ENCODE results near the gene SLC35B3.

DNA sequence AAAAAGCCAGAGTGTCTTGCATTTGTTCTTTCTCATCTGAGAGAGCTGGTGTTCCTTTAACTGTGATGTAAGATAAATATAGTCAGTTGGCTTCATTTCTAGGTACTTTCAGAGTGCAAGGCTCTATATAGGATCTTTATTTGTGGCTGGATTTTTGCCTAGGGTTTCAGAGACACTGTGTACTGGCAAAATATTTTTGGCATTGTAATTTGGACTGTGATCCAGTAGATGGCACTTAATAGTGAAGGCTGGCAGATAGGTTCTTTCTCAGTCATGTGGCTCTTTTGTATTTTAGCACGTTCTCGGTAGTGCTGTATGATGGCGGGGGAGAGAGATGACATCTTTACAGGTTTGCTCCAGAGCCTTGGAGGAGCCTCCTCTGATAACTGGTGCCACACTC, 26.8 kb upstream of the SLC35B3 start:
- TF ChIP-seq, protein P1, sequence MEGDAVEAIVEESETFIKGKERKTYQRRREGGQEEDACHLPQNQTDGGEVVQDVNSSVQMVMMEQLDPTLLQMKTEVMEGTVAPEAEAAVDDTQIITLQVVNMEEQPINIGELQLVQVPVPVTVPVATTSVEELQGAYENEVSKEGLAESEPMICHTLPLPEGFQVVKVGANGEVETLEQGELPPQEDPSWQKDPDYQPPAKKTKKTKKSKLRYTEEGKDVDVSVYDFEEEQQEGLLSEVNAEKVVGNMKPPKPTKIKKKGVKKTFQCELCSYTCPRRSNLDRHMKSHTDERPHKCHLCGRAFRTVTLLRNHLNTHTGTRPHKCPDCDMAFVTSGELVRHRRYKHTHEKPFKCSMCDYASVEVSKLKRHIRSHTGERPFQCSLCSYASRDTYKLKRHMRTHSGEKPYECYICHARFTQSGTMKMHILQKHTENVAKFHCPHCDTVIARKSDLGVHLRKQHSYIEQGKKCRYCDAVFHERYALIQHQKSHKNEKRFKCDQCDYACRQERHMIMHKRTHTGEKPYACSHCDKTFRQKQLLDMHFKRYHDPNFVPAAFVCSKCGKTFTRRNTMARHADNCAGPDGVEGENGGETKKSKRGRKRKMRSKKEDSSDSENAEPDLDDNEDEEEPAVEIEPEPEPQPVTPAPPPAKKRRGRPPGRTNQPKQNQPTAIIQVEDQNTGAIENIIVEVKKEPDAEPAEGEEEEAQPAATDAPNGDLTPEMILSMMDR (IDR thresholded peaks at IDR 0.05; ENCODE audit: low read depth, low read length) = peak; percentile 26; the same call in 1 of the 2 replicates
- no peak for TF ChIP-seq EZH2phosphoT487 (IDR thresholded peaks at IDR 0.05; ENCODE audit: low read depth)

All from OCI-LY3 (cell line).